Stimulated activated CD8-positive, alpha-beta memory T cell treated with anti-CD3 and anti-CD28 coated beads, Interleukin-7, amount 100 ng/mL, for 4 hours (primary cell): ENCODE data around the gene KPNA3.
"Not testable (repeated sequence)": the region's sequence is repeated elsewhere in the genome, so short reads cannot be mapped to it uniquely, and the experiment has no call there.

Experiments
- DNase-seq, 2 donors: peaks; one replicate each; pipeline ENCODE4 v3.0.0-alpha.2; 2020; ENCODE audit warnings: low read depth in 2 of 2

KPNA3 gene

GRCh38 chr13:49746111-49746510 lies 46.4 kb downstream of the KPNA3 start:
- no peak for DNase-seq

GRCh38 chr13:49740870-49741269 lies 51.6 kb downstream of the KPNA3 start:
- DNase-seq, result no peak

- no peak for DNase-seq
These were observed 52.8 kb downstream of the KPNA3 start for GRCh38 chr13:49739498-49740187.

- no peak for DNase-seq
These were observed 59.1 kb downstream of the KPNA3 start for GRCh38 chr13:49733181-49733951.

- DNase-seq, result no peak
These were observed 60.7 kb downstream of the KPNA3 start for GRCh38 chr13:49731766-49732165.

GRCh38 chr13:49716615-49717014 lies 75.9 kb downstream of the KPNA3 start:
- DNase-seq, result no peak

GRCh38 chr13:49714757-49715156 lies 77.7 kb downstream of the KPNA3 start:
- no peak for DNase-seq

- DNase-seq, result no peak
These were observed 81.1 kb downstream of the KPNA3 start for GRCh38 chr13:49711218-49711863.

GRCh38 chr13:49704264-49704663 lies 88.2 kb downstream of the KPNA3 start:
- not testable (repeated sequence) for DNase-seq

- DNase-seq, result no peak
These were observed 91.0 kb downstream of the KPNA3 start for GRCh38 chr13:49701491-49701890.

GRCh38 chr13:49697468-49697867 lies 95.0 kb downstream of the KPNA3 start:
- no peak for DNase-seq

GRCh38 chr13:49694446-49694845 lies 98.0 kb downstream of the KPNA3 start:
- DNase-seq, result no peak

- no peak for DNase-seq
These were observed 98.6 kb downstream of the KPNA3 start for GRCh38 chr13:49693877-49694276.

- no peak for DNase-seq
These were observed 99.2 kb downstream of the KPNA3 start for GRCh38 chr13:49693191-49693733.

GRCh38 chr13:49690995-49691784 lies 101.3 kb downstream of the KPNA3 start, which contains the start of gene EBPL:
EBPL (minus strand) TSS chr13:49691486; CDS start chr13:49691424, 62 bp downstream.
- DNase-seq, result peak; percentile 81 to 85

- no peak for DNase-seq
These were observed 102.1 kb downstream of the KPNA3 start for GRCh38 chr13:49690133-49690994.

- no peak for DNase-seq
These were observed 109.0 kb downstream of the KPNA3 start for GRCh38 chr13:49683489-49683888.

- DNase-seq, result no peak
These were observed 110.5 kb downstream of the KPNA3 start for GRCh38 chr13:49681842-49682435.

GRCh38 chr13:49679246-49679645 lies 113.2 kb downstream of the KPNA3 start:
- DNase-seq, result no peak
